Uterine smooth muscle cell (primary cell): ENCODE results near the gene ANO2. TPM values are rescaled to one million over a fixed set of nuclear protein-coding genes. Genes with fewer than 3 reads are reported as not detected.

Source experiments
- total RNA-seq: library from RNA; depleted of rRNA; stranded (reverse); fragments of >200 nt; gene quantifications from 2 replicates; pipeline ENCODE4 v1.2.3, GENCODE V29; 2014

ANO2 gene
- total RNA-seq: under 0.01 TPM in 1 of 2 replicates, not detected in the other

DNA sequence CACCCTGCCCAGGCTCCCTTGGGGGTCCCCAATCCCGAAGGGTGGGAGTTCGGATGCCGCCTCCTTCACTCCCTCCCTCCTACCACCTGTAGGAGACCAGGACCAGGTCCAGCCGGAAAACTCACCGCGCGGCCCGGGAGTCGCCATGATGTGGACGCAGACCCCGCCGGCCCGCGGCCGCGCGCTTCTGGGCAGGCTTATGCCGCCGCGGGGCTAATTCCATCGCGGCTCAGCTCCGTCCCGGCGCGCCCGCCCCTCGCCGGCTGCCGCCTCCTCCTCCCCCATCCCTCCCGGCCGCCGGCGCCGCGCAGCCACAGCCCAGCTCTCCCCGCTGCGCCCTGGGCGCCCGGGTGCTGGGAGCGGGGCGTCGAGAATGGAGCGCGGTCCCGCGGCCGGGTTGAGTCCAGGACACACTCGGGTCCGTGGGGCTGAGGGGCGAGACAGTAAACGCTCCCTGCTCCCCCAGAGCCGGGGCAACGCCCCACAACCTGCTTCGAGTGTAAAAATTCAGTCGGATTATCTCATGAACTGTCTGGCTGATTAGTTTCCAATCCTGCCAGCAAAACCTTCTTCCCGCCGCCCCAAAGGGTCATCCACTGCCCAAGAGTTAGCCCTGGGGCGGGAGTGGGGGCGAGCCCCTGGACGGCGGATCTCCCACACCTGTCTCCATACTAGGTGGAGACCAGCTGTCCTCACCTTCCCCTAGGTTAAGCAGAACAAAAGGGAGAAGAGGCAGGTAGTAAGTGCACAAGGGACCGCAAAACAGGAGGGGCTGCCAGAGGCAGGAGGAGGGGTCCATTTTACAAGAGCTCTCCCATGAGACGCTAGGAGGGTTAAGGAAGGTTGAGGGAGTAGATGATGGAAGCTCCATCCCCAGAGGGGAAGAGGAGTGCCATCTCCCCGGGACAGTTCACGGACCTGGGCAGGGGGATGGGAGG is at the start of gene ANO2:
Gene ANO2, minus strand, starts transcription at position 189 of the 938 bp plus-strand sequence. Its CDS starts 42 bp downstream, at position 147.

Other genes with a start within 250 kb of the ANO2 start
- gene VWF, start 179.4 kb upstream of the ANO2 start, total RNA-seq: 1.3 and 1.9 TPM in 2 replicates